NCI-H187 treated with DMSO at 0.1 percent for 48 hours (cell line): ENCODE measurements around the gene PTPRF.
"Not testable (repeated sequence)": the region's sequence is repeated elsewhere in the genome, so short reads cannot be mapped to it uniquely, and the experiment has no call there.

ENCODE experiments used
- DNase-seq: peaks from one replicate; lab custom pipeline; 2025; lab: John Stamatoyannopoulos, UW

PTPRF gene

GRCh38 chr1:43530483-43531106 is at the start of gene PTPRF:
Gene PTPRF (plus strand): TSS chr1:43530883. CDS start chr1:43545076, 14,193 bp downstream.
- DNase-seq: no peak

- DNase-seq: no peak
Measured at GRCh38 chr1:43481491-43481890, 49.2 kb upstream of the PTPRF start.

DNA sequence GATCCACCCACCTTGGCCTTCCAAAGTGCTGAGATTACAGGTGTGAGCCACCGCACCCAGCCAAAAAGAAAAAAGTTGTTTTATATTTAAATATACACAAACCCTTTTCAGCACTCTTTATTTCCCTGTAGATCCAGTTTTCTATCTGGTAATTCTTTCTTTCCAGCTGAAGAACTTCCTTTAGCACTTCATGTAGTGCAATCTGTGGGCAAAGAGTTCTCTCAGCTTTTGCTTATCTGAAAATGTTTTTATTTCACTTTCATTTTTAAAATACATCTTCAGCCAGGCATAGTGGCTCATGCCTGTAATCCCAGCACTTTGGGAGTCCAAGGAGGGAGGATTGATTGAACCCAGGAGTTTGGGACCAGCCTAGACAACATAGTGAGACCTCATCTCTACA is 48.5 kb upstream of the PTPRF start:
- no peak for DNase-seq

DNA sequence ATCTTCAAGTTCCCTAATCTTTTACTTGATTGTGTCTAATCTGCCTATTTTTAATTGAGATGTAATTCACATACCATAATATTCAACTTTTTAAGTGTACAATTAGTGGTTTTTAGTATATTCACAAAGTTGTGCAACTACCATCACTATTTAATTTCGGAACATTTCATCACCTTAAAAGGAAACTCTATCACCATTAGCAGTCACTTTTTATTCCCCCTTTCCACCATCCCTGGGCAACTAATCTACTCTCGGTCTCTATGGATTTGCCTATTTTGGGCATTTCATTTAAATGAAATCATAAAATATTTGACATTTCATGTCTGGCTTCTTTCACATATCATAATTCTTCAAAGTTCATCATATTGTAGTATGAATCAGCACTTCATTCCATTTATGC is 46.3 kb upstream of the PTPRF start:
- no peak for DNase-seq

DNA sequence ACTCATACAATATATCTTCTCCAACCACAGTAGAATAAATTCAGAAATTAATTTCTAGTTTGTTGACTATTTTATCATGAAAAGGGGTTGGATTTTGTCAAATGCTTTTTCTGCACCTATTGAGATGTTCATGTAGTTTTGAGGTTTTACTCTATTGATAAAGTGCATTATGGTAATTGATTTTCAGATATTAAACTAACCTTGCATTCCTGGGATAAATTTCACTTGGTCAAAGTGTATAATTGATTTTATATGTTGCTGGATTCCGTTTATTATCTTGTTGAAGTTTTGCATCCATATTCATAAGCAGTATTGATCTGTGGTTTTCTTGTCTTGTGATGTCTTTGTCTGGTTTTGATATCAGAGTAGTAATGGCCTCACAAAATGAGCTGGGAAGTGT is 42.5 kb upstream of the PTPRF start:
- no peak for DNase-seq

DNA sequence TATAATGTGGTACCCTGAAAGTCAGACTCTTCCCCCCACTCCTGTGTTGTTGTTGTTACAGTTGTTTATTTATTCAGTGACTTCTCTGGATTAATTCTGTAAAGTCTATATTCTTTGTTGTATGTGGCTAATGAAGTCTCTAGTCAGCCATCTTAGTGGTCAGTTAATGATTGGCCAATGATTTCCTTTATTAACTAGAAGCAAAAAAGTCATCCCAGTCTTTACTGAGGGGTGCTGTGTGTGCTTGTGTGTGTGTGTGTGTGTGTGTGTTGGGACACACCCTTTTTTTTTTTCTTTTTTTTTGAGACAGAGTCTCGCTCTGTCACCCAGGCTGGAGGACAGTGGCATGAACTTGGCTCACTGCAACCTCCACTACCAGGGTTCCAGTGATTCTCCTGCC is 39.6 kb upstream of the PTPRF start:
- DNase-seq: no peak

GRCh38 chr1:43492826-43493225 is 37.9 kb upstream of the PTPRF start:
- no peak for DNase-seq

GRCh38 chr1:43493661-43494450 is 36.8 kb upstream of the PTPRF start:
- no peak for DNase-seq

DNA sequence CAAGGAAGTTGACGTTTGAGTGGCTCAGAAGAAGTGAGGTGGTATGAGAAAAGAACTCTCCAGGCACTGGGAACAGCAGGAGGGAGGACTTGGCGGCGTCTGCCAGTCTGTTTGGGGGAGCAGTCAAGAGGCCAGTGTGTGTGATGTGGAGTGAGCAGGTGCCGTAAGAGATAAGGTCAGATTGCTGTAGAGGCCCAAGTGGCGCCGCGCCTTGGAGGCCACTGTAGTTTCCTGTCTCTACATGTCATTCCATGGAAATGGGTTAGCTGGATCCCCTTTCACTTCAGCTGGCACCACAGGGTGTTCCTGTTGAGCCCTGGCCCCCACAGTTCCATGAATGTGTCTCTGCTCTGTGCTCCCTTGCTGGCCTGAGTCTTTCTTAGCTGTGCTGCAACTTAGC is 35.5 kb upstream of the PTPRF start:
- DNase-seq: no peak

DNA sequence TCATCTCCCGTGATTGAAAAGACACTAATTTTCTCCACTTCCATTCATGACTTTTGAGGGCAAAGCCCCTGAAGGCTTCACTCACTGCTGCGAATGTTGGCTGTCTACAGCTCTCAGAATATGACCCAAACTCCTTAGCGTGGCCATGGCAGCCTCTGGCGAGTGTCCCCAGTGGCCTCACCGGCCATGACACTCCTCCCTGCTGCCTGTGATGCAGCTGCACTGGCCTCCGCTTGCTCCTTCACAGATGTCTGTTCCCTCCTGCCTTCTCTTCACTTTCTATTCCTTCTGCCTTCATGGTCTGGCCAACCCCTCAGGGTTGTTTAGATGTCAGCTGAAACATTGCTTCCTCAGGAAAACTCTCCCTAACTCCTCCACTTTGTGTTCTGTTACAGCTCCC is 30.8 kb upstream of the PTPRF start:
- DNase-seq: no peak

- DNase-seq: not testable (repeated sequence)
Measured at GRCh38 chr1:43501806-43502205, 28.9 kb upstream of the PTPRF start.

GRCh38 chr1:43503534-43503933 is 27.1 kb upstream of the PTPRF start:
- DNase-seq: no peak

GRCh38 chr1:43505077-43505780 is 25.5 kb upstream of the PTPRF start:
- DNase-seq: no peak

- DNase-seq: no peak
Measured at GRCh38 chr1:43506233-43506632, 24.4 kb upstream of the PTPRF start.

DNA sequence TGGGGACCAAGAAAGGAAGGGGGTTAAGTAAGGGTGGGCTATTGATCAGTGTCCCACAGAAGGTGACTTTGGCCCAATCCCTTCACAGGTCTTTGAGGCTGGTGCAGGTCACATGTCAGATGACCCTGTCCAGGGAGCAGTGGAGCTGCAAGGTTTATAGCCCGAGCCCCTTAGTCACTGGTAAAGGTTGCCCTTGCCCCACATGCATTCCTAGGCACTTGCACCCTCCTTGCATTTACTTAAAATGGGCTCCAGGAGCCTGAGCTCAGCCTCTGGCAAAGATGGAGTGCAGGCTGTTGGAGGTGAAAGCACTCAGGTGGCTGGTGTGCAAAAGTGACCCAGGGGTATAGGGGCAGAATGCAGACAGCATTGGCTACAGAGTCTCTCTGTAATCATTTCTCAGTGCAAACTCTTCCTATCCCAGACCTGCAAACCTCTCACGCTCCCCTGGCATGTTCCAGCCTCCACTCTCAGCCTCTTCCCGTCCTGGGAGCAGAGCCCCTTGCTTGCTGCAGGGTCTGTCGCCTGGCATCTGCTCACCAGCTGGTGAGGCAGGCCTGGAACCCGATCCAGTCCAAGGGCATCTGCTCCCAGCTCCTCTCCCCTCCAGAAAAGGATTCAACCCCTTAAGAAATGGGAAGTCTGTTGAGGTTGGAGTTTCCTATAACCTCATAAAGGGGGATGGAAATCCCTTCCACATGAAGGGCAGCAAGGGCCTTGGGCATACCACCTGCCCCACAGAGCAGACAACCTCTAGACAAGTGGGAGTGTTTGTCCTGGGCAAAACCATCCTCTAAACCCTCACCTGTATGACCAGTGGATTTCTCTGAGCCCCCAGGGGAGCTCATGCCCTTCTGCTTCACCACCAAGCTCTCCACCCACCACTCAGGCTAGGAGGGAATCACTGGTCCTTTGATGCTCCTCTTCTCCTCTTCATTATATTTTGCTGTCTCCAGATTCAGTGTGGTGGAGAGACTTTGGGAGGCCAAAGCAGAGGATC is 23.1 kb upstream of the PTPRF start:
- no peak for DNase-seq

- no peak for DNase-seq
Measured at GRCh38 chr1:43509007-43509739, 21.5 kb upstream of the PTPRF start.

DNA sequence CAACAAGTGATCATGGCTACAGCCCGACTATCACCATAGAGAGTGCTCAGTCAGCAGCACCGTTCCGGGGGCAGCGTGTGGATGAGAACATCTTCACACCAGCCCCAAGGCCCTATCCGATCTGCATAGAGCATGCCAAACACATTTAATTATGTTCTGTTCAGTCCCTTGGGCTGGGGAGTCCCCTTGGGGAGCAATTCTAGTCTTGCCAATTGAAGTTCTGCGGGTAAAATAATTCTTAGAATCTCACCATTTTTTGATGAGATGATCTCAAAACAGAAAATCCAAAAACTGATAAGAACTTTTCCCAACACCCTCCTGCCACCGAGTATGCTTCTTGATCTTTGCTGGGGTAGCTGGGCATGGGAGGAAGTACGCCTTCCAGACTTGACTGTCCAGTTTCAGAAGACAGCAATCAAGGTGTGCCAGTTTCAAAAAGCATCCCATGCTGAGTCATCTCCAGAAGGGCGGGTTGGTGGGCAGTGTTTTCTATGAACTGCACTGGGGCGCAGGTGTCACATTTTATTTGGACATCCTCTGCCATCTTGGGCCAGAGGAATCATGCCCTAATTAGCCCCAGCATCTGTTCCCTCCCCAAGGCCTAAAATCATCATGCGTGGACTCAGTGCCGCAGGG is 20.8 kb upstream of the PTPRF start:
- no peak for DNase-seq

DNA sequence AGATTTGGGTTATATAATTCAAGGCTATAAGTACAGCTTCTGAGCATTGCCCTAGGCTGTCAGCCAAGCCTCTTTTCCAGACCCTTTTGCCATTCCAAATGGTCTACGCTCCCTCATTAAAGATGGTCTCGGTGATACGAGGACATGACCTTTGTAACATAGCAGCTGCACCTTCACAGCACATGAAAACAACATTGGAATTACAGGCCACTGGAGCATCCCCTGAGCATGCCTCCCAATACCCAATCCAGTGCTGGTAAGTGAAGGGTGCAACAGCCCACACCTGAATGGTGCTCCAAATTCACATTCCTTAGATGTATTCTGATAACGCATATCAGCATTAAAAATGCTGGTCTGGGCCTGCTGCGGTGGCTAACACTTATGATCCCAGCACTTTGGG is 20.1 kb upstream of the PTPRF start:
- DNase-seq: no peak

DNA sequence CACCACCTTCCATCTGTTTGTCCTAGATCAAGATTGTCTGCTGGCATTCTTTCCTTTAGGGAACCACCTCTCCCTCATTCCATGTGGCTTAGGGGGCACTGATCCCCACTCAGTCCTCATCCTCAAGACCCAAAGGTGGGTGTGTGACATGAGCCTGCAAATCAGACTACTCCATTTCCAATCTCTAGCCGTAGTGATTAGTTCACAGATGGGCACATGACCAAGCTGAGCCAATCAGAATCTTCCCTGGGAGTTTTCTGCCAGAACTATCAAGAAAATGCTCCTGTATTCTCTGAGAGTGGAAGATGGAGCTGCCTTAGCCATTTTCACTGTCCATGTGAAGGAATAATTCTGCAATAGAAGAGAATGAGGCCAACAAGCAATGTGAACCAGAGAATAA is 19.3 kb upstream of the PTPRF start:
- no peak for DNase-seq

DNA sequence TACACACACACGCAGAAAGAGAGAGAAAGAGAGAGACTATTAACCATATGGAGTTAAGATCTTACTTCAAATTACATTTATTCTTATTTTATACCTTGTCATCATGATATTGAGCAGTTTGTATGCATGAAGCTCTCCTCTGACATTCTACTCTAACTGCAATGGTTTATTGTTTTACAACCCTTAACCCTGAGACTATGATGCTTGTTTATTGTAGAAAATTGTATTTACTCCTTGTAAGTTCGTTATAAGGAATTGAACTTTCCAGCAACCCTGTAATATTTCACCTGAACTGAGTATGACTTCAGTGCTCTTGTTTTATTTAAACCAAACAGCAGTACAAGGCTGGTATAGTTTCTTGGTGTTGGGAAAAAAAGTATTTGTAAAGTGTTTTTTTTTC is 18.6 kb upstream of the PTPRF start:
- no peak for DNase-seq

DNA sequence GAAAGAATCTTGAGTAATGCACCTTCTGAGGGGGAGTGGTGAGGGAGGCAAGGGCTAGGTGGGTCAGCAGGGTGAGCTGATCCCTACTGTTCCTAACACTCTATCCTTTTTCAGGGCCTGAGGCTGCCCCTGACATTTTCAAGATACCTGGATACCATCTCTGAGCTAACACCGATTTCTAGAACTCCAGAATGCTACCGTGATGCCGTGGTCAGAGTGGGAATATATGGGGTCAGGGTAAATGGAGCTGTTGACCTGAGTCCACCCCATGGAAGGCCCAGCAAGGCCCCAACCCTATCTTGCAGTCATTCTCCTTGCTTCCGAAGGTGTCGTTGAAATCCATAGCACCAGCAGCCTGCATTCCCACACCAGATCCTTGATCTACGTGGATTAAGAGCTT is 18.0 kb upstream of the PTPRF start:
- DNase-seq: no peak
